Measurements from ENCODE around the gene MAP2K5.

MAP2K5 gene

GRCh38 chr15:67560320-67560719 is 17.8 kb downstream of the MAP2K5 start:
- DNase-seq: no peak

- DNase-seq: no peak
Measured at GRCh38 chr15:67563092-67563491, 20.6 kb downstream of the MAP2K5 start.

GRCh38 chr15:67564021-67564967 is 21.8 kb downstream of the MAP2K5 start:
- DNase-seq: no peak

GRCh38 chr15:67564968-67565345 is 22.5 kb downstream of the MAP2K5 start:
- no peak for DNase-seq

GRCh38 chr15:67569668-67570067 is 27.2 kb downstream of the MAP2K5 start:
- DNase-seq: no peak

GRCh38 chr15:67570875-67571647 is 28.6 kb downstream of the MAP2K5 start:
- DNase-seq: no peak

- DNase-seq: no peak
Measured at GRCh38 chr15:67571648-67572415, 29.3 kb downstream of the MAP2K5 start.

- DNase-seq: no peak
Measured at GRCh38 chr15:67573194-67573593, 30.7 kb downstream of the MAP2K5 start.

- no peak for DNase-seq
Measured at GRCh38 chr15:67575039-67575502, 32.6 kb downstream of the MAP2K5 start.

- DNase-seq: no peak
Measured at GRCh38 chr15:67578020-67578600, 35.6 kb downstream of the MAP2K5 start.

- DNase-seq: no peak
Measured at GRCh38 chr15:67579164-67579563, 36.7 kb downstream of the MAP2K5 start.

- DNase-seq: no peak
Measured at GRCh38 chr15:67579967-67580366, 37.5 kb downstream of the MAP2K5 start.

- no peak for DNase-seq
Measured at GRCh38 chr15:67584157-67584556, 41.7 kb downstream of the MAP2K5 start.

GRCh38 chr15:67585681-67586080 is 43.2 kb downstream of the MAP2K5 start:
- no peak for DNase-seq

GRCh38 chr15:67587331-67587730 is 44.8 kb downstream of the MAP2K5 start:
- DNase-seq: no peak

- DNase-seq: no peak
Measured at GRCh38 chr15:67587754-67588153, 45.3 kb downstream of the MAP2K5 start.

- DNase-seq: no peak
Measured at GRCh38 chr15:67590191-67590590, 47.7 kb downstream of the MAP2K5 start.

- no peak for DNase-seq
Measured at GRCh38 chr15:67592245-67592644, 49.7 kb downstream of the MAP2K5 start.

GRCh38 chr15:67593562-67593961 is 51.1 kb downstream of the MAP2K5 start:
- DNase-seq: no peak

- DNase-seq: no peak
Measured at GRCh38 chr15:67594770-67595169, 52.3 kb downstream of the MAP2K5 start.

- no peak for DNase-seq
Measured at GRCh38 chr15:67595572-67595971, 53.1 kb downstream of the MAP2K5 start.

GRCh38 chr15:67601073-67601472 is 58.6 kb downstream of the MAP2K5 start:
- DNase-seq: no peak

GRCh38 chr15:67603063-67603462 is 60.6 kb downstream of the MAP2K5 start:
- DNase-seq: no peak
